OCI-LY1 (cell line): ENCODE results near the gene TBC1D2B.

Experiments used
- EZH2 ChIP-seq: fragments of 200-600 bp; sonication (generic), shearing (Covaris generic); IDR thresholded peaks from 2 replicates; pipeline ENCODE4 v1.8.0; 2017; ENCODE audit warnings: borderline replicate concordance, mixed run types, mild to moderate bottlenecking, antibody characterized with exemption, low read length, moderate library complexity, mixed read lengths
- TF ChIP-seq, protein P1 (sequence below): fragments of 200-600 bp; sonication (generic), shearing (Covaris generic); IDR thresholded peaks from 2 replicates; pipeline ENCODE4 v1.5.1; 2017; ENCODE audit warnings: mild to moderate bottlenecking, antibody characterized with exemption, low read length, moderate library complexity, mixed read lengths

GRCh38 chr15:78112551-78112950, 35.0 kb upstream of the TBC1D2B start:
- TF ChIP-seq, protein P1, sequence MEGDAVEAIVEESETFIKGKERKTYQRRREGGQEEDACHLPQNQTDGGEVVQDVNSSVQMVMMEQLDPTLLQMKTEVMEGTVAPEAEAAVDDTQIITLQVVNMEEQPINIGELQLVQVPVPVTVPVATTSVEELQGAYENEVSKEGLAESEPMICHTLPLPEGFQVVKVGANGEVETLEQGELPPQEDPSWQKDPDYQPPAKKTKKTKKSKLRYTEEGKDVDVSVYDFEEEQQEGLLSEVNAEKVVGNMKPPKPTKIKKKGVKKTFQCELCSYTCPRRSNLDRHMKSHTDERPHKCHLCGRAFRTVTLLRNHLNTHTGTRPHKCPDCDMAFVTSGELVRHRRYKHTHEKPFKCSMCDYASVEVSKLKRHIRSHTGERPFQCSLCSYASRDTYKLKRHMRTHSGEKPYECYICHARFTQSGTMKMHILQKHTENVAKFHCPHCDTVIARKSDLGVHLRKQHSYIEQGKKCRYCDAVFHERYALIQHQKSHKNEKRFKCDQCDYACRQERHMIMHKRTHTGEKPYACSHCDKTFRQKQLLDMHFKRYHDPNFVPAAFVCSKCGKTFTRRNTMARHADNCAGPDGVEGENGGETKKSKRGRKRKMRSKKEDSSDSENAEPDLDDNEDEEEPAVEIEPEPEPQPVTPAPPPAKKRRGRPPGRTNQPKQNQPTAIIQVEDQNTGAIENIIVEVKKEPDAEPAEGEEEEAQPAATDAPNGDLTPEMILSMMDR: no peak
- TF ChIP-seq EZH2: no peak
